Heart left ventricle (tissue), 16 donors: ENCODE measurements around the gene NME1. TPM values are rescaled to one million over a fixed set of nuclear protein-coding genes. Genes with fewer than 3 reads are reported as not detected.

Experiments
- ATAC-seq, 4 donors: fragments of 200-7000 bp; cut with Tn5 transposase; one replicate each; pipeline ENCODE4 v1.9.1; 2020 to 2022; ENCODE audit warnings: moderate library complexity in 4 of 4, mild to moderate bottlenecking in 3 of 4, moderate number of reproducible peaks in 1 of 4
- DNase-seq, 5 donors: peaks; one replicate each; pipeline ENCODE4 v3.0.0-alpha.2; 2020
- H3K27ac ChIP-seq, 12 donors: fragments of 200-600 bp; sonication (generic) in 4 of 12; one replicate each; pipeline versions ENCODE4 v1.5.0 to v1.8.0; 2016 to 2022; ENCODE audit warnings: mild to moderate bottlenecking in 2 of 12
- H3K27me3 ChIP-seq, 9 donors: fragments of 200-600 bp; sonication (generic) in 2 of 9; one replicate each; pipeline versions ENCODE4 v1.5.1 to v1.8.0; 2016 to 2022; ENCODE audit warnings: mild to moderate bottlenecking in 3 of 9
- H3K36me3 ChIP-seq, 9 donors: fragments of 200-600 bp; sonication (generic) in 2 of 9; one replicate each; pipeline versions ENCODE4 v1.5.0 to v1.8.0; 2018 to 2022; ENCODE audit warnings: mild to moderate bottlenecking in 2 of 9
- H3K4me1 ChIP-seq, 12 donors: fragments of 200-600 bp; sonication (generic) in 4 of 12; one replicate each; pipeline versions ENCODE4 v1.5.0 to v1.8.0; 2016 to 2022; ENCODE audit warnings: mild to moderate bottlenecking in 3 of 12
- H3K4me3 ChIP-seq, 12 donors: fragments of 200-600 bp; sonication (generic) in 4 of 12; one replicate each; pipeline versions ENCODE4 v1.5.0 to v1.8.0; 2017 to 2022; ENCODE audit warnings: mild to moderate bottlenecking in 9 of 12, moderate library complexity in 4 of 12
- H3K9me3 ChIP-seq, 12 donors: fragments of 200-600 bp; sonication (generic) in 4 of 12; one replicate each; pipeline versions ENCODE4 v1.5.0 to v1.8.0; 2016 to 2022; ENCODE audit warnings: mild to moderate bottlenecking in 1 of 12
- POLR2A ChIP-seq, 2 donors: fragments of 450-650 bp; IDR thresholded peaks; one replicate each; pipeline ENCODE4 v1.6.1; 2017; ENCODE audit warnings: antibody characterized with exemption in 2 of 2, mild to moderate bottlenecking in 2 of 2, moderate library complexity in 2 of 2
- WGBS, 4 donors: extraction: QIAGEN DNeasy Blood & Tissue Kit in 2 of 4; methylation state at CpG; one replicate each; pipeline versions ENCODE4 v1.1.5 to v1.1.7; 2013 to 2018; 5-methylcytosine and 5-hydroxymethylcytosine counted together
- intact Hi-C, 10 donors: fragments of 100-400 bp; cut with DNase I; formaldehyde crosslinking; loops; one replicate each; pipeline versions ENCODE4 v1.11.1 to v1.14.2; 2022
- polyA plus RNA-seq, 2 donors: library from polyadenylated mRNA; stranded (reverse); fragments of 200-250 nt; gene quantifications; one replicate each; pipeline ENCODE4 v1.2.3, GENCODE V29; 2013
- total RNA-seq, 9 donors: library from RNA; depleted of rRNA in 2 of 9; stranded (reverse); fragments of >200 nt in 2 of 9; fragmentation: NEBNext Ultra II Directional in 3 of 9; extraction: Animal tissue kit (Norgen Biotek cat#: 25700) in 3 of 9; gene quantifications; one replicate each; pipeline versions ENCODE4 v1.1.0 to v1.2.4, GENCODE V29; 2016 to 2023
- TF ChIP-seq, protein P1 (sequence below), 12 donors: fragments of 200-600 bp; sonication (generic) in 4 of 12; IDR thresholded peaks; one replicate each; pipeline versions ENCODE4 v1.5.0 to v1.8.0; 2018 to 2022; ENCODE audit warnings: antibody characterized with exemption in 12 of 12, mild to moderate bottlenecking in 5 of 12
- donor health status: ischemic (EF 13 %, LVEDD 7.1; RV severe dilation, severe dysfunction).
- donor health status: healthy with polysubstance abuse.
- donor health status: DM: no; HTN: yes; CAD: no.
- donor health status: DM: no; HTN: no; CAD: no.
- donor health status: ischemic (EF 25% LVEDD 6.9; RV normal size, moderate dysfunction).
- donor health status: ischemic (EF 25% LVEDD 5.7; RV mildly dilated, moderate dysfunction).
- donor health status: healthy.
- donor health status: DM: yes; HTN: yes; CAD: no.
- donor health status: ischemic (EF 35%, LVEDD 5.7; RV mildly dilated, moderate dysfunction).
- donor health status: nonischemic (EF 11% LVEDD 7.7; RV severe dilation, severe dysfunction).
- donor health status: DM: yes; HTN: yes; CAD: no.
- donor health status: PGD.
- donor health status: ischemic (EF 29% LVEDD 5.4; RV normal size, mild dysfunction).
- donor health status: nonischemic (EF 23%, LVEDD 6.1; RV moderate dilation, normal function).

NME1 gene
- total and polyA plus RNA-seq, 11 donors, result 9.2 to 157 (median 28.7) TPM

DNA sequence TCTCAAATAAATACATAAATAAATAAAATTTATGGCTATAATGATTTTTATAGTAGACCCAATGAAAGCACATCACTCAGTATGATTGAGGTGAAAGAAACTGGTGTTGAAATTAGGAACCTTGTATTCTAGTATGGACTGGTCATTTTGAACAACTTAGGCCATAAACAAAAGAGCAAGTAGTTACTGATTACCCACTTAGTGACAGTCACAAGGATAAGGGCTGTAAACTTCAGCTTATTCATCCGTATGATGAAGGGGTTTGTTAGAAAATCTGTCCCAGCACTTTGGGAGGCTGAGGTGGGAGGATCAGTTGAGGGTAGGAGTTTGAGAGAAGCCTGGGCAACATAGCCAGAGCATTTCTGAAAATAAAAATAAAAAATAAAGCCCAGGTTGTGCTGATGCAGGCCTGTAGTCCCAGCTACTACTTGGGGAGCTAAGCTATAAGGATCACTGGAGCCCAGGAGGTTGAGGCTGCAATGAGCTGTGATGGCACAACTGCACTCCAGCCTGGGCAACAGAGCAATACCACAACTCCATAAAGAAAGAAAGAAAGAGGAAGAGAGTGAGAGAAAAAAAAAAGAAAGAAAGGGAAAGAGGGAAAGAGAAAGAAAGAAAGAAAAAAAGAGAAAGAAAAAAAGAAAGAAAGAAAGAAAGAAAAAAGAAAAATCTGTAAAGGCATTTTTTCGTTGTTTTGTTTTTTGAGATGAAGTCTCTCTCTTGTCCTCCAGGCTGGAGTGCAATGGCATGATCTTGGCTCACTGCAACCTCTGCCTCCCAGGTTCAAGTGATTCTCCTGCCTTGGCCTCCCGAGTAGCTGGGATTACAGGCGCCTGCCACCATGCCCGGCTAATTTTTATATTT is 28.5 kb upstream of the NME1 start:
- ATAC-seq (no peak), DNase-seq (no peak)
- Histone ChIP-seq H3K27ac (peak overlapping the region in 1 of 12 donors; percentile 38), H3K9me3 (no peaks in the 10 kb centered on the region), H3K4me3 (no peak overlapping the region), H3K27me3 (no peaks in the 10 kb centered on the region), H3K4me1 (peaks cover 0 to 17% (median 4%) of the 10 kb centered on the region in 12 donors), H3K36me3 (no peaks in the 10 kb centered on the region)
- intact Hi-C loops, result loop anchor here in 1 of 10 donors (5.0 kb wide), 1 partner anchor 258 kb away; the partner anchor contains the start of gene TOB1
- 93 to 96% (median 94%) methylated on average over 5 of the region's 5 CpGs for WGBS, 4 donors
- TF ChIP-seq, protein P1, sequence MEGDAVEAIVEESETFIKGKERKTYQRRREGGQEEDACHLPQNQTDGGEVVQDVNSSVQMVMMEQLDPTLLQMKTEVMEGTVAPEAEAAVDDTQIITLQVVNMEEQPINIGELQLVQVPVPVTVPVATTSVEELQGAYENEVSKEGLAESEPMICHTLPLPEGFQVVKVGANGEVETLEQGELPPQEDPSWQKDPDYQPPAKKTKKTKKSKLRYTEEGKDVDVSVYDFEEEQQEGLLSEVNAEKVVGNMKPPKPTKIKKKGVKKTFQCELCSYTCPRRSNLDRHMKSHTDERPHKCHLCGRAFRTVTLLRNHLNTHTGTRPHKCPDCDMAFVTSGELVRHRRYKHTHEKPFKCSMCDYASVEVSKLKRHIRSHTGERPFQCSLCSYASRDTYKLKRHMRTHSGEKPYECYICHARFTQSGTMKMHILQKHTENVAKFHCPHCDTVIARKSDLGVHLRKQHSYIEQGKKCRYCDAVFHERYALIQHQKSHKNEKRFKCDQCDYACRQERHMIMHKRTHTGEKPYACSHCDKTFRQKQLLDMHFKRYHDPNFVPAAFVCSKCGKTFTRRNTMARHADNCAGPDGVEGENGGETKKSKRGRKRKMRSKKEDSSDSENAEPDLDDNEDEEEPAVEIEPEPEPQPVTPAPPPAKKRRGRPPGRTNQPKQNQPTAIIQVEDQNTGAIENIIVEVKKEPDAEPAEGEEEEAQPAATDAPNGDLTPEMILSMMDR (IDR thresholded peaks at IDR 0.05), result no peak
- TF ChIP-seq POLR2A (IDR thresholded peaks at IDR 0.05), result no peak

DNA sequence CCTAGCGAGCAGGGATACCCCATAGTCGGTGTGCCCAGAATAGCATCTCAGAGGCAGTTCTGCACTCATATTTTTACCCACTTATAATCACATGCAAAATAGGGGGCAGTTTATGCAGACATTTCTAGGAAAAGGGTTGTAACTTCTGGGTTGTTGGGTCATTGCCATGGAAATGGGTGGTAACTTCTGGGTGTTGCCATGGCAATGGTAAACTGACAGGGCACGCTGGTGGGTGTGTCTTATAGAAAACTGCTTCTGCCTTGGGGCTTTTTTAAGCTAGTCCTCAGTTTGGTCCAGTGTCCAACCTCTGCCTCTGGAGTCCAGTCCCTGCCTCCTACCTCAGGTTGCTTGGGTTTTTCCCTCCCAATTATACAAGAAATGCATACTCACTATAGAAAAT is 25.3 kb upstream of the NME1 start:
- DNase-seq, result peak in 1 of 5 donors; percentile 11
- TF ChIP-seq POLR2A (IDR thresholded peaks at IDR 0.05), result no peak
- TF ChIP-seq, protein P1 (IDR thresholded peaks at IDR 0.05), result no peak
- 62 to 74% (median 64%) methylated on average over 3 of the region's 3 CpGs for WGBS, 4 donors

DNA sequence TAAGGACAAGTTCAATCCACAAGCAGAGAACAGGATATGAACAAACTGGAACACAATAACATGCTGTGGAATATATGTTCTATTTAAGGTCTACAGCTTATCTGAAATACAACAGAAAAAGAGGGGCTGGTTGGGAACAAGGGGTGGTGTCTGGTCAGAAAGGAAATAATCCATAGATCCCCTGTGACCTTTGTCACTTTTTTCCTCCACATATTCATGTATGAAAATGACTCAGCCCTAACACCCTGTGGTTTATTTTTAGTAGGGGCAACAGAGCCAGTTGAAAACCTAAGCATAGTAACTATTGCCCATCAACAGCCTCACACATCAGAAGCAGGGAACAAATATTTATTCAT is 20.4 kb upstream of the NME1 start:
- H3K4me3 ChIP-seq, result no peak overlapping the region
- H3K27ac ChIP-seq, result peak overlapping the region in 11 of 12 donors; percentile 55 to 81 (median 73)
- DNase-seq, result no peak
- TF ChIP-seq POLR2A (IDR thresholded peaks at IDR 0.05), result no peak
- TF ChIP-seq, protein P1 (IDR thresholded peaks at IDR 0.05), result no peak
- peaks cover 0 to 22% (median 8%) of the 10 kb centered on the region in 12 donors for H3K4me1 ChIP-seq
- H3K9me3 ChIP-seq, result no peaks in the 10 kb centered on the region
- H3K27me3 ChIP-seq, result no peaks in the 10 kb centered on the region
- peak; percentile 60 to 91 (median 82) for ATAC-seq
- intact Hi-C loops, result no loop called here
- H3K36me3 ChIP-seq, result no peaks in the 10 kb centered on the region

More for the DNA sequence above, 25.3 kb upstream of the NME1 start:
- H3K4me3 ChIP-seq, result no peak overlapping the region
- H3K4me1 ChIP-seq, result peaks cover 0 to 17% (median 6%) of the 10 kb centered on the region in 12 donors
- no peak overlapping the region for H3K27ac ChIP-seq
- H3K27me3 ChIP-seq, result no peaks in the 10 kb centered on the region
- no peaks in the 10 kb centered on the region for H3K36me3 ChIP-seq
- intact Hi-C loops, result no loop called here
- no peaks in the 10 kb centered on the region for H3K9me3 ChIP-seq
- no peak for ATAC-seq

DNA sequence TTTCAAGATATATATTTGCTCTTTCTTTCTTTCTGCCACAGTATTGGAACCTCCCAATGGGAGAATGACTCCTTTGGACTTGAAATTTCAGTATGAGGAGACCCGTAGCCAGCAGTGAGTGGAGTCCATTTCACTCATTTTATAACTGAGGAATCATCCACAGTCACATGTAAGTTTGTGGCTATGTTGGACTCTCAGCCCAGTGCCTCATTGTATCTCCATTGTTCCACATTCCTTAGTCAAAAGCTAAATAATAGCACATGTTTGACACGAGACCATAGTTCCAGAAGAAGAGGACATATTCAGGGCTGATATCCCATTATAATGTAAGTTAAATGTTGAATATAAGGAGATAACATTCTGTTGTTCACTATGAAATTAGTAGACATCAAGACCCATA is 20.0 kb upstream of the NME1 start:
- ATAC-seq, result no peak
- intact Hi-C loops, result no loop called here

More for the DNA sequence above, 20.0 kb upstream of the NME1 start:
- DNase-seq, result no peak
- WGBS, 4 donors, result 73 to 89% (median 80%) methylated on average over 2 of the region's 2 CpGs
- Histone ChIP-seq H3K27ac (peak overlapping the region in 11 of 12 donors; percentile 55 to 81 (median 73)), H3K9me3 (no peaks in the 10 kb centered on the region), H3K27me3 (no peaks in the 10 kb centered on the region), H3K4me3 (no peak overlapping the region), H3K4me1 (peaks cover 0 to 19% (median 8%) of the 10 kb centered on the region in 12 donors), H3K36me3 (no peaks in the 10 kb centered on the region)
- TF ChIP-seq, protein P1 (IDR thresholded peaks at IDR 0.05), result no peak
- TF ChIP-seq POLR2A (IDR thresholded peaks at IDR 0.05), result no peak
